ENCODE results near the gene SUMO3. TPM values are rescaled to one million over a fixed set of nuclear protein-coding genes. Genes with fewer than 3 reads are reported as not detected.

The SUMO3 gene
- total and polyA plus RNA-seq, 2 of the 8 experiments (the other 6 are each of a cell fraction or from before 2014, with no cell fraction given), result 96.8 to 101 TPM

GRCh38 chr21:44817914-44818639 lies at the start of gene SUMO3 (continued):
- TF ChIP-seq CHD7 (IDR thresholded peaks at IDR 0.05; ENCODE audit: insufficient replicate concordance, low read length), result no peak
- TF ChIP-seq POLR2AphosphoS5 (IDR thresholded peaks at IDR 0.05; ENCODE audit: low read depth, low read length), result peak; percentile 79
- peak; percentile 47; the same call in 1 of the 2 replicates for TF ChIP-seq TBP (IDR thresholded peaks at IDR 0.05; ENCODE audit: low read depth, low read length)
- TF ChIP-seq SAP30 (IDR thresholded peaks at IDR 0.05; ENCODE audit: insufficient read depth, insufficient replicate concordance, low read length), result no peak
- no peak for TF ChIP-seq SP2 (IDR thresholded peaks at IDR 0.05; ENCODE audit: low read length)
- TF ChIP-seq CREB1 (IDR thresholded peaks at IDR 0.05), result no peak
- TF ChIP-seq ATF2 (IDR thresholded peaks at IDR 0.05; ENCODE audit: low read length), result no peak
- no peak for TF ChIP-seq NANOG (IDR thresholded peaks at IDR 0.05; ENCODE audit: insufficient read depth, low read depth, low read length, poor library complexity, severe bottlenecking)
- no peak for TF ChIP-seq RXRA (IDR thresholded peaks at IDR 0.05; ENCODE audit: insufficient read depth, low read depth, low read length)
